Measurements from ENCODE around the gene GUCY2D.

GUCY2D gene

GRCh38 chr17:8063761-8064534, 61.5 kb downstream of the GUCY2D start:
- DNase-seq (ENCODE audit: low read depth in 4 of 4, low spot score in 1 of 4): no peak

GRCh38 chr17:8064561-8065019, 62.2 kb downstream of the GUCY2D start:
- DNase-seq (ENCODE audit: low read depth in 4 of 4, low spot score in 1 of 4): no peak

DNA sequence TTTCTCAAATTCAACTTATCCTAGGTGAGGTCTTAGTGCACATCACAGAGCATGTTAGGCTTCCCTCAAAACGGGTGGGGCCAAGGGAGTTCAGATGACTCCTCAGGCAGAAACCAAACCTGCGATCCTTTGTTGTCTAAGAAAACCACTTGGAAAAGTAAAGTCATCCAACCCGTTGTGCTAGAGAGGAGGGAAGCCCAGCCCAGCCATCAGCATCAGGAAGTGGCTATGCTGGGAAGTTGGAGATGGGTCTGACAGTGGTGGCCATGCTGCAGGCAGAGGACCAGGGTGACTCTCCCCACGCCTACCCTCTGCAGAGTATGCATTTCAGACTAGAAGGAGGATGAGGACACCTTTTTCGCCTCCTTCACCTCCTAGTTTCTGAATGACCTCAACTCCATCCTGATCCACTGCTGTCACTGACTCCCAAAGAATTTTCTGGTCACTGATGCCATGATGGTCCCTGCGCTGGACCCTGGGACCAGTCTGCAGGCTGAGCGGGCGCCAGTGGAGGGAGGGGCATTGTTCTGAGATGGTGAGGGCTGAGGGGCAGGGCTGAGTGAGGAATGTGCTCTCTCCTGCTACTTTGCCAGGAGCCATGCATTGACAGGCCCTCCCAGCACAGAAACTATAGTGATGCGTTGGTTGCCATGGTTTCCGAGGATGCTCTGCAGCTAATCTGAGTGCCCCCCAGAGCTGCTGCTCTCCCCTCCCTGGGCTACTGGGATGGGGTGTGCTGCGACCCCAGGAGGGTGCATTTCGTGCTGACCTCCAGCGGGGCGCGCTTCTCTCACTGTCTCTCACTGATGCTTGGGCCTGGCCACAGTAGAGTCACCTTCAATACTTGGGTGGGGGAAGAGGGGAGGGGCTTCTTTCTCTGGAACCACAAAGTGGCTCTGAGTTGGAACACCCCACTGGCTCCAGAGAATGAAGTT, 64.7 kb downstream of the GUCY2D start:
- no peak for DNase-seq (ENCODE audit: low read depth in 4 of 4, low spot score in 1 of 4)

DNA sequence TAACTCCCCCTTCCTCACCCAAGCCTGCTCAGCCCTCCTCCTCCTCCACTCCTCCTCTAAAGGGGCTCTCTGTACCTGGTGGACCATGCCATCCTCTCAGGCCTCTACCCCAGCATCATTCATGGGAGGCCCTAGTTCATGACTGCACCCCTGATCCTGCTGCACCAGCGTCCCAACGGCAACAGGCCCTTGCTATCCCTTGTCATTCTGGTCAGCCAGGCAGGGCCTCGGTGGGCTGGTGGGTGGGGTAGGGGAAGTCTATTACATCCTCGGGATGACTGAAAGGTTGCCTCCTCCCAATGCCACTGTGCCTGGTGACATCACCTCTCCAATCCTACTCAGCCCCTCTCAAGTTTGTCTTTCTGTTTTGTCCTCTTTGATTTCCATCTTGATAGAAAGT, 65.4 kb downstream of the GUCY2D start:
- DNase-seq (ENCODE audit: low read depth in 4 of 4, low spot score in 1 of 4): no peak

DNA sequence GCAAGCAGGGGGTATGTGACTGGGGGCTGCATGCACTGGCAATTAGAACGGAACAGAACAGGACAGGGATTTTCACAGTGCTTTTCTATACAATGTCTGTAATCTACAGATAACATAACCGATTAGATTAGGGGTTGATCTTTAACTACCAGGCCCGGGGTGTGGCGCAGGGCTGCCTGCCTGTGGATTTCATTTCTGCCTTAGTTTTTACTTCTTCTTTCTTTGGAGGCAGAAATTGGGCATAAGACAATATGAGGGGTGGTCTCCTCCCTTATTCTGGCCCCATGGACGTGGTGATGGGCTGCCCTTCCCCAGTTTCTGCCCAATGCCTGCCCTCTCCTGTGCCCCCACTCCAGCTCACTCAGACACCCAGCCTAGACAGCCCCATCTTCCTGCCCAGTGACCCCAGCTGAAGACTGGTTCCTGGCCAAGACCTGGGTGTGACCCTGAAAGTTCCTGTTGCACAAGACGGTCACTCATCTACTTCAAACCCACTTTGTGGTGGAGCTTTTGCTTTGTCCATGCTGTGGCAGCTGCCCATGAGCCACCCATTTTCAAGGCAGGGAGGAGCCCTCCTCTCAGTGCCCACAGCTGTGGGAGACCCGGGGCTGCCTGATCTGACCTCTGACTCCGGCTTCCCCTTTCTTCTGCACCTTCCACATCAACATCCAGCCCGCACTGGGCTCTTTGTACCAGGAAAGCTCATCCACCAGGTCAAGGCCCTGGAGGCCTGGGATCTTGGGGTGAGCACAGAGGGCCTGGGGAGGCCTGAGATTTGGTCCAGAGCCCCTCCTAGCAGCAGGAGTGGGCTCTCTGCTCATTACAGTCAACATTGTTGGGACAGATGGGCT, 66.5 kb downstream of the GUCY2D start:
- DNase-seq (ENCODE audit: low read depth in 4 of 4, low spot score in 1 of 4): no peak

DNA sequence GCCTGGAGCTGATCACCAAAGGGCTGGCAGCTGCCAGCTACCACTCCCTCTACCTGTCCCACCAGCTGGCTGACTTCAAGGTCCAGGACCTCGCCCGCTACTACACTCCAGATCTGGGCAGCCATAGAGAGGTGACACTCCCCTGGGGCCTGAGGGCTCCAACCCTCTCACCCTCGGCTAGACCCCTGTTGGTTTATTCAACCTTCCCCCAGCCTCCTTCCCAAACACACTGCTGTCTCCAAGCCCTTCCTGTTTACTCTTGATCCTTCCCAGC, 67.1 kb downstream of the GUCY2D start:
- no peak for DNase-seq (ENCODE audit: low read depth in 4 of 4, low spot score in 1 of 4)

Data from stimulated activated CD4-positive, alpha-beta T cell treated with anti-CD3 and anti-CD28 coated beads, Interleukin-1b, Interleukin-23, amount 100 ng/mL, for 24 hours (primary cell).